Vagina (tissue), 2 donors: ENCODE results near the gene UBE2E2.

Experiments
- CTCF ChIP-seq, 3 experiments: fragments of 450-650 bp in 2 of 3; fragments of 200-600 bp in 1 of 3; sonication (generic) in 1 of 3; IDR thresholded peaks; one replicate each; pipeline ENCODE4 v1.5.1; 2017 to 2019; ENCODE audit warnings: antibody characterized with exemption in 3 of 3, mild to moderate bottlenecking in 2 of 3, moderate library complexity in 2 of 3
- POLR2A ChIP-seq, 2 donors: fragments of 450-650 bp; IDR thresholded peaks; one replicate each; pipeline ENCODE4 v1.6.1; 2017; ENCODE audit warnings: antibody characterized with exemption in 2 of 2, mild to moderate bottlenecking in 2 of 2, moderate library complexity in 2 of 2

GRCh38 chr3:23607184-23607847 is 404.2 kb downstream of the UBE2E2 start:
- TF ChIP-seq POLR2A (IDR thresholded peaks at IDR 0.05), result no peak
- TF ChIP-seq CTCF (IDR thresholded peaks at IDR 0.05), result no peak
